Liver (tissue), 9 donors: Measurements from ENCODE around the gene ACACB. TPM values are rescaled to one million over a fixed set of nuclear protein-coding genes. Genes with fewer than 3 reads are reported as not detected.

Experiments used
- DNase-seq: peaks from one replicate; pipeline ENCODE4 v3.0.0-alpha.2; 2017; ENCODE audit warnings: low spot score
- H3K27ac ChIP-seq, 2 donors: one replicate each; pipeline ENCODE4 v1.7.0; 2013; ENCODE audit warnings: inconsistent platforms in 2 of 2, low read length in 2 of 2, control low read depth in 1 of 2, low read depth in 1 of 2, mild to moderate bottlenecking in 1 of 2
- H3K27me3 ChIP-seq, 4 donors: one replicate each; pipeline versions ENCODE4 v1.6.1 to v1.7.0; 2013; ENCODE audit warnings: low read length in 3 of 4, inconsistent platforms in 1 of 4, mild to moderate bottlenecking in 1 of 4, moderate library complexity in 1 of 4; ENCODE audit not compliant: control insufficient read depth in 4 of 4, insufficient read depth in 4 of 4
- H3K36me3 ChIP-seq, 4 donors: one replicate each; pipeline versions ENCODE4 v1.6.1 to v1.7.0; 2013; ENCODE audit warnings: low read length in 3 of 4, mild to moderate bottlenecking in 3 of 4, low read depth in 1 of 4, moderate library complexity in 1 of 4; ENCODE audit not compliant: control insufficient read depth in 4 of 4, insufficient read depth in 3 of 4
- H3K4me1 ChIP-seq, 4 donors: one replicate each; pipeline versions ENCODE4 v1.6.1 to v1.7.0; 2013; ENCODE audit warnings: low read length in 3 of 4, mild to moderate bottlenecking in 3 of 4, moderate library complexity in 1 of 4; ENCODE audit not compliant: control insufficient read depth in 4 of 4, insufficient read depth in 4 of 4
- H3K4me3 ChIP-seq, 3 donors: one replicate each; pipeline versions ENCODE4 v1.6.1 to v1.7.0; 2013; ENCODE audit warnings: low read length in 3 of 3, control low read depth in 1 of 3, low read depth in 1 of 3, mild to moderate bottlenecking in 1 of 3
- H3K9ac ChIP-seq, 2 donors: one replicate each; pipeline ENCODE4 v1.7.0; 2013; ENCODE audit warnings: low read length in 2 of 2, mild to moderate bottlenecking in 2 of 2, moderate library complexity in 2 of 2, control low read depth in 1 of 2, low read depth in 1 of 2
- H3K9me3 ChIP-seq, 4 donors: one replicate each; pipeline versions ENCODE4 v1.6.1 to v1.7.0; 2013; ENCODE audit warnings: low read length in 3 of 4; ENCODE audit not compliant: control insufficient read depth in 4 of 4
- ATF3 ChIP-seq: IDR thresholded peaks from 2 replicates; pipeline ENCODE4 v1.6.1; 2016; ENCODE audit warnings: antibody characterized with exemption
- CTCF ChIP-seq: fragments of 150-350 bp; IDR thresholded peaks from 2 replicates; pipeline ENCODE4 v1.5.1; 2017; ENCODE audit warnings: improper control_type of control experiment, low read depth, low read length; ENCODE audit not compliant: missing input control
- EGR1 ChIP-seq, 2 donors: IDR thresholded peaks; 2 replicates each; pipeline ENCODE4 v1.6.1; 2016 to 2018; ENCODE audit warnings: antibody characterized with exemption in 2 of 2, low read depth in 2 of 2
- FOXA1 ChIP-seq: IDR thresholded peaks from 2 replicates; pipeline ENCODE4 v1.6.1; 2016; ENCODE audit warnings: antibody characterized with exemption
- FOXA2 ChIP-seq: IDR thresholded peaks from 2 replicates; pipeline ENCODE4 v1.6.1; 2016; ENCODE audit warnings: antibody characterized with exemption
- GABPA ChIP-seq, 2 donors: IDR thresholded peaks in 1 of 2; conservative IDR thresholded peaks in 1 of 2; 2 replicates each; pipeline ENCODE4 v1.6.1; 2016; ENCODE audit warnings: antibody characterized with exemption in 2 of 2, mild to moderate bottlenecking in 1 of 2, moderate library complexity in 1 of 2
- HNF4A ChIP-seq, 2 donors: conservative IDR thresholded peaks; 2 replicates each; pipeline ENCODE4 v1.6.1; 2016; ENCODE audit warnings: antibody characterized with exemption in 2 of 2, mild to moderate bottlenecking in 2 of 2
- HNF4G ChIP-seq: IDR thresholded peaks from 2 replicates; pipeline ENCODE4 v1.6.1; 2016; ENCODE audit warnings: antibody characterized with exemption
- JUND ChIP-seq, 2 donors: IDR thresholded peaks; 2 replicates each; pipeline ENCODE4 v1.6.1; 2016; ENCODE audit warnings: antibody characterized with exemption in 2 of 2
- MAX ChIP-seq: IDR thresholded peaks from 2 replicates; pipeline ENCODE4 v1.6.1; 2016; ENCODE audit warnings: antibody characterized with exemption
- NR2F2 ChIP-seq: IDR thresholded peaks from 2 replicates; pipeline ENCODE4 v1.6.1; 2016; ENCODE audit warnings: antibody characterized with exemption
- RAD21 ChIP-seq, 2 donors: IDR thresholded peaks; 2 replicates each; pipeline ENCODE4 v1.6.1; 2016; ENCODE audit warnings: antibody characterized with exemption in 2 of 2, mild to moderate bottlenecking in 2 of 2
- RXRA ChIP-seq, 2 donors: IDR thresholded peaks; 2 replicates each; pipeline ENCODE4 v1.6.1; 2017 to 2018; ENCODE audit warnings: antibody characterized with exemption in 2 of 2, mild to moderate bottlenecking in 1 of 2
- SP1 ChIP-seq: IDR thresholded peaks from 2 replicates; pipeline ENCODE4 v1.6.1; 2018; ENCODE audit warnings: antibody characterized with exemption, mild to moderate bottlenecking
- TAF1 ChIP-seq: conservative IDR thresholded peaks from 2 replicates; pipeline ENCODE4 v1.6.1; 2016; ENCODE audit warnings: antibody characterized with exemption, mild to moderate bottlenecking
- YY1 ChIP-seq: IDR thresholded peaks from 2 replicates; pipeline ENCODE4 v1.6.1; 2016; ENCODE audit warnings: antibody characterized with exemption, mild to moderate bottlenecking
- ZBTB33 ChIP-seq: IDR thresholded peaks from 2 replicates; pipeline ENCODE4 v1.6.1; 2016; ENCODE audit warnings: antibody characterized with exemption
- whole genome bisulfite sequencing: extraction: QIAGEN DNeasy Blood & Tissue Kit; methylation state at CpG from one replicate; pipeline ENCODE4 v1.1.7; 2013; 5-methylcytosine and 5-hydroxymethylcytosine counted together
- polyA plus RNA-seq, 2 donors: library from polyadenylated mRNA; stranded (reverse) in 1 of 2; unstranded in 1 of 2; fragments of 200-250 nt in 1 of 2; fragments of >200 nt in 1 of 2; fragmentation: Nextera tagmentation in 1 of 2; extraction: Ambion mirVana in 1 of 2; gene quantifications; one replicate each; pipeline versions ENCODE4 v1.2.1 to v1.2.3, GENCODE V29; 2013 to 2015
- total RNA-seq, 2 donors: library from RNA; depleted of rRNA; stranded (reverse); fragments of >200 nt; gene quantifications; one replicate each; pipeline ENCODE4 v1.2.3, GENCODE V29; 2014
- donor health status: healthy.
- donor health status: healthy.
- donor health status: healthy.
- donor health status: healthy.
- donor health status: healthy.

The ACACB gene
- total and polyA plus RNA-seq, 4 donors: 12.9 to 288 (median 52.1) TPM

GRCh38 chr12:109137055-109137454, 20.7 kb downstream of the ACACB start:
- WGBS: 73% methylated on average over 2 of the region's 2 CpGs
- Histone ChIP-seq H3K9me3 (no peaks in the 10 kb centered on the region), H3K4me3 (no peak overlapping the region), H3K27me3 (no peaks in the 10 kb centered on the region), H3K9ac (no peak overlapping the region), H3K4me1 (peaks cover 13 to 75% (median 56%) of the 10 kb centered on the region in 4 donors), H3K27ac (peak overlapping the region; percentile 9 to 37), H3K36me3 (peaks cover 0 to 12% (median 5%) of the 10 kb centered on the region in 4 donors)
- no peak for DNase-seq
- TF ChIP-seq SP1: peak; percentile 36
- peak; percentile 94 for TF ChIP-seq NR2F2
- no peak for TF ChIP-seq FOXA1
- TF ChIP-seq YY1: no peak
- peak; percentile 11 to 22 for TF ChIP-seq RXRA (IDR thresholded peaks at IDR 0.05)

GRCh38 chr12:109139360-109139759, 23.0 kb downstream of the ACACB start:
- Histone ChIP-seq H3K4me3 (no peak overlapping the region), H3K27ac (no peak overlapping the region)

More at GRCh38 chr12:109139360-109139759, 23.0 kb downstream of the ACACB start:
- Histone ChIP-seq H3K9ac (no peak overlapping the region), H3K4me1 (peaks cover 17 to 78% (median 57%) of the 10 kb centered on the region in 4 donors), H3K27me3 (no peaks in the 10 kb centered on the region), H3K9me3 (no peaks in the 10 kb centered on the region), H3K36me3 (peaks cover 0 to 12% (median 5%) of the 10 kb centered on the region in 4 donors)
- TF ChIP-seq JUND (IDR thresholded peaks at IDR 0.05) (no peak), ATF3 (no peak), HNF4A (conservative IDR thresholded peaks at IDR 0.05) (no peak), YY1 (no peak), SP1 (no peak), HNF4G (no peak), MAX (no peak), ZBTB33 (no peak), CTCF (no peak), FOXA2 (no peak), GABPA (IDR thresholded peaks at IDR 0.05 in 1 of 2, conservative IDR thresholded peaks at IDR 0.05 in 1 of 2) (no peak), NR2F2 (no peak), RAD21 (IDR thresholded peaks at IDR 0.05) (no peak), EGR1 (IDR thresholded peaks at IDR 0.05; ENCODE audit: low read depth in 2 of 2) (no peak), TAF1 (no peak)
- 90% methylated on average over 9 of the region's 9 CpGs for WGBS
- DNase-seq: no peak
